ENCODE measurements around the gene ZFYVE26.
"Not testable (repeated sequence)": the region's sequence is repeated elsewhere in the genome, so short reads cannot be mapped to it uniquely, and the experiment has no call there.

The ZFYVE26 gene

GRCh38 chr14:67749341-67750084, 66.9 kb downstream of the ZFYVE26 start:
- no peak for DNase-seq

GRCh38 chr14:67748312-67748711, 68.1 kb downstream of the ZFYVE26 start:
- no peak for DNase-seq

GRCh38 chr14:67746927-67747326, 69.5 kb downstream of the ZFYVE26 start:
- DNase-seq: no peak

- DNase-seq: no peak
Measured at GRCh38 chr14:67744046-67744445, 72.3 kb downstream of the ZFYVE26 start.

GRCh38 chr14:67738740-67739504, 77.5 kb downstream of the ZFYVE26 start:
- no peak for DNase-seq

- DNase-seq: no peak
Measured at GRCh38 chr14:67736771-67737170, 79.6 kb downstream of the ZFYVE26 start.

- DNase-seq: peak; percentile 54
Measured at GRCh38 chr14:67735336-67736147, 80.8 kb downstream of the ZFYVE26 start.

- DNase-seq: no peak
Measured at GRCh38 chr14:67734675-67735074, 81.7 kb downstream of the ZFYVE26 start.

- DNase-seq: no peak
Measured at GRCh38 chr14:67733616-67734015, 82.8 kb downstream of the ZFYVE26 start.

- no peak for DNase-seq
Measured at GRCh38 chr14:67729072-67729885, 87.1 kb downstream of the ZFYVE26 start.

GRCh38 chr14:67728258-67728657, 88.1 kb downstream of the ZFYVE26 start:
- DNase-seq: no peak

- DNase-seq: no peak
Measured at GRCh38 chr14:67727361-67727760, 89.0 kb downstream of the ZFYVE26 start.

GRCh38 chr14:67725171-67725570, 91.2 kb downstream of the ZFYVE26 start:
- DNase-seq: no peak

- peak; percentile 75 for DNase-seq
Measured at GRCh38 chr14:67722293-67722692, 94.1 kb downstream of the ZFYVE26 start.

- no peak for DNase-seq
Measured at GRCh38 chr14:67721875-67722274, 94.5 kb downstream of the ZFYVE26 start.

GRCh38 chr14:67719866-67720265, 96.5 kb downstream of the ZFYVE26 start:
- no peak for DNase-seq

GRCh38 chr14:67719385-67719784, 97.0 kb downstream of the ZFYVE26 start:
- not testable (repeated sequence) for DNase-seq

- DNase-seq: no peak
Measured at GRCh38 chr14:67718265-67718664, 98.1 kb downstream of the ZFYVE26 start.

- DNase-seq: no peak
Measured at GRCh38 chr14:67717048-67717447, 99.3 kb downstream of the ZFYVE26 start.

GRCh38 chr14:67710209-67710608, 106.2 kb downstream of the ZFYVE26 start:
- DNase-seq: no peak

GRCh38 chr14:67709796-67710195, 106.6 kb downstream of the ZFYVE26 start:
- DNase-seq: not testable (repeated sequence)

- not testable (repeated sequence) for DNase-seq
Measured at GRCh38 chr14:67709346-67709745, 107.0 kb downstream of the ZFYVE26 start.

Measured in right forelimb (tissue), 1 donor.